Central memory CD8-positive, alpha-beta T cell (primary cell): ENCODE data around the gene MXRA5.
"Not testable (repeated sequence)": the region's sequence is repeated elsewhere in the genome, so short reads cannot be mapped to it uniquely, and the experiment has no call there.

Experiments used
- ATAC-seq: fragments of 150-1000 bp; cut with Tn5 transposase; replicated peaks from 2 replicates; pipeline ENCODE4 v1.10.0; 2022; ENCODE audit warnings: mild to moderate bottlenecking, moderate FRiP score, moderate number of reproducible peaks; ENCODE audit not compliant: poor library complexity, severe bottlenecking; ENCODE audit errors: extremely low read depth
- DNase-seq, 2 donors: peaks; one replicate each; pipeline ENCODE4 v3.0.0; 2021; ENCODE audit warnings: low spot score in 2 of 2
- H3K27ac Mint-ChIP-seq: one replicate; pipeline ENCODE4 v1.8.0; 2022; ENCODE audit warnings: low read depth, mild to moderate bottlenecking, moderate library complexity, mixed read lengths
- H3K27me3 Mint-ChIP-seq: one replicate; pipeline ENCODE4 v1.8.0; 2022; ENCODE audit warnings: mixed read lengths
- H3K36me3 Mint-ChIP-seq: one replicate; pipeline ENCODE4 v1.8.0; 2022; ENCODE audit warnings: mild to moderate bottlenecking, moderate library complexity, mixed read lengths; ENCODE audit not compliant: insufficient read depth
- H3K4me1 Mint-ChIP-seq: one replicate; pipeline ENCODE4 v1.8.0; 2022; ENCODE audit warnings: mixed read lengths
- H3K4me3 Mint-ChIP-seq: one replicate; pipeline ENCODE4 v1.8.0; 2022; ENCODE audit warnings: mild to moderate bottlenecking, moderate library complexity, mixed read lengths
- H3K9me3 Mint-ChIP-seq: one replicate; pipeline ENCODE4 v1.8.0; 2022; ENCODE audit warnings: mixed read lengths

The MXRA5 gene, protein sequence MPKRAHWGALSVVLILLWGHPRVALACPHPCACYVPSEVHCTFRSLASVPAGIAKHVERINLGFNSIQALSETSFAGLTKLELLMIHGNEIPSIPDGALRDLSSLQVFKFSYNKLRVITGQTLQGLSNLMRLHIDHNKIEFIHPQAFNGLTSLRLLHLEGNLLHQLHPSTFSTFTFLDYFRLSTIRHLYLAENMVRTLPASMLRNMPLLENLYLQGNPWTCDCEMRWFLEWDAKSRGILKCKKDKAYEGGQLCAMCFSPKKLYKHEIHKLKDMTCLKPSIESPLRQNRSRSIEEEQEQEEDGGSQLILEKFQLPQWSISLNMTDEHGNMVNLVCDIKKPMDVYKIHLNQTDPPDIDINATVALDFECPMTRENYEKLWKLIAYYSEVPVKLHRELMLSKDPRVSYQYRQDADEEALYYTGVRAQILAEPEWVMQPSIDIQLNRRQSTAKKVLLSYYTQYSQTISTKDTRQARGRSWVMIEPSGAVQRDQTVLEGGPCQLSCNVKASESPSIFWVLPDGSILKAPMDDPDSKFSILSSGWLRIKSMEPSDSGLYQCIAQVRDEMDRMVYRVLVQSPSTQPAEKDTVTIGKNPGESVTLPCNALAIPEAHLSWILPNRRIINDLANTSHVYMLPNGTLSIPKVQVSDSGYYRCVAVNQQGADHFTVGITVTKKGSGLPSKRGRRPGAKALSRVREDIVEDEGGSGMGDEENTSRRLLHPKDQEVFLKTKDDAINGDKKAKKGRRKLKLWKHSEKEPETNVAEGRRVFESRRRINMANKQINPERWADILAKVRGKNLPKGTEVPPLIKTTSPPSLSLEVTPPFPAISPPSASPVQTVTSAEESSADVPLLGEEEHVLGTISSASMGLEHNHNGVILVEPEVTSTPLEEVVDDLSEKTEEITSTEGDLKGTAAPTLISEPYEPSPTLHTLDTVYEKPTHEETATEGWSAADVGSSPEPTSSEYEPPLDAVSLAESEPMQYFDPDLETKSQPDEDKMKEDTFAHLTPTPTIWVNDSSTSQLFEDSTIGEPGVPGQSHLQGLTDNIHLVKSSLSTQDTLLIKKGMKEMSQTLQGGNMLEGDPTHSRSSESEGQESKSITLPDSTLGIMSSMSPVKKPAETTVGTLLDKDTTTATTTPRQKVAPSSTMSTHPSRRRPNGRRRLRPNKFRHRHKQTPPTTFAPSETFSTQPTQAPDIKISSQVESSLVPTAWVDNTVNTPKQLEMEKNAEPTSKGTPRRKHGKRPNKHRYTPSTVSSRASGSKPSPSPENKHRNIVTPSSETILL (N-terminal part only)

GRCh38 chrX:3346501-3347259 lies at the start of gene MXRA5:
Gene MXRA5 (minus strand): TSS chrX:3346652. CDS start chrX:3343833, 2,819 bp downstream.
- Mint-ChIP-seq H3K4me3 (no peak within 1 kb of the TSS), H3K27me3 (peaks cover 16% of the 10 kb centered on the region), H3K9me3 (peaks cover 5% of the 10 kb centered on the region), H3K36me3 (peaks cover 1% of the 10 kb centered on the region), H3K27ac (no peak within 1 kb of the TSS), H3K4me1 (no peaks in the 10 kb centered on the region)
- DNase-seq = no peak
- ATAC-seq = no peak

GRCh38 chrX:3393581-3394111 lies 47.2 kb upstream of the MXRA5 start:
- H3K9me3 Mint-ChIP-seq = no peaks in the 10 kb centered on the region
- H3K4me3 Mint-ChIP-seq = no peak overlapping the region
- ATAC-seq (no peak), DNase-seq (no peak)
- no peaks in the 10 kb centered on the region for H3K4me1 Mint-ChIP-seq
- H3K27me3 Mint-ChIP-seq = peaks cover 6% of the 10 kb centered on the region
- no peaks in the 10 kb centered on the region for H3K36me3 Mint-ChIP-seq
- H3K27ac Mint-ChIP-seq = no peak overlapping the region

DNA sequence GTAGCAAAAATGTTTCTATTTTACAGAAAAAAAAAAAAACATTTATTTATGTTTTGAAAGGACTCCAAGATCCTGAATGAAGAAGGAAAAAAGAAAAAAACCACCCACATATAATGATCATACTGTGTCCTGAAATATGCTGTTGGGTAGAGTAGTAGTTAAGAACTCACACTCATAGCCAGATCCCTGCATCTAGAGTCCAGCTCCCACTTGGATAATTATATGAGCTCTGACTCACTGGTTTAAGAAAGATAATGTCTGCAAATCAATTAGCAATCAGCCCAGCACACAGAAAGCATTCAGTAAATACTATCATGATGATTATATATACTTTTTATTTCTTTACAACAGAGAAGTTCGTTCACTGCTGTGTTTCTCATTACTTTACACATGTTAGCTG lies 46.7 kb upstream of the MXRA5 start:
- peaks cover 7% of the 10 kb centered on the region for H3K27me3 Mint-ChIP-seq
- no peaks in the 10 kb centered on the region for H3K4me1 Mint-ChIP-seq
- H3K4me3 Mint-ChIP-seq = no peak overlapping the region
- no peak overlapping the region for H3K27ac Mint-ChIP-seq
- H3K36me3 Mint-ChIP-seq = no peaks in the 10 kb centered on the region
- H3K9me3 Mint-ChIP-seq = no peaks in the 10 kb centered on the region
- DNase-seq (no peak), ATAC-seq (no peak)

- H3K27me3 Mint-ChIP-seq = peaks cover 7% of the 10 kb centered on the region
- no peaks in the 10 kb centered on the region for H3K4me1 Mint-ChIP-seq
- no peak overlapping the region for H3K27ac Mint-ChIP-seq
- DNase-seq (no peak), ATAC-seq (no peak)
- H3K36me3 Mint-ChIP-seq = no peaks in the 10 kb centered on the region
- no peaks in the 10 kb centered on the region for H3K9me3 Mint-ChIP-seq
- no peak overlapping the region for H3K4me3 Mint-ChIP-seq
Measured at GRCh38 chrX:3388457-3388856, 42.0 kb upstream of the MXRA5 start.

GRCh38 chrX:3384327-3384726 lies 37.9 kb upstream of the MXRA5 start:
- DNase-seq = no peak
- Mint-ChIP-seq H3K36me3 (no peaks in the 10 kb centered on the region), H3K9me3 (no peaks in the 10 kb centered on the region), H3K27me3 (peaks cover 7% of the 10 kb centered on the region), H3K27ac (no peak overlapping the region), H3K4me1 (no peaks in the 10 kb centered on the region), H3K4me3 (no peak overlapping the region)
- ATAC-seq = no peak

DNA sequence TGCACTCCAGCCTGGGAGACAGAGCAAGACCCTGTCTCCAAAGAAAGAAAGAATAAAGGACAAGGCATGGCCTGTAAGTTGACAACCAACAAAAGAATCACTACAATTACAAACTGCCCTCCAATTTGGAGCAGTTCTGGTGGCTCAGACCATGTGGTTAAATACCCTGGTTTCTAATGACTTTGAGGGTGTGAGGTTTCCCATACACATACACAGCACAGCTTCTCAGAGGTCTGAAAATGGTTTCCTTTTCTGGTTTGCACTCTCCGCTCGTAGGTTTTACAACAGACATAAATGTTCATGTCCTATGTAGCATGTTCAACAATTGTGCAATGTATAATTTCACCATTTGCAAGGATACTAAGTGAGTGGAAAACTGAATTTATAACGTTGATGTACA lies 34.2 kb upstream of the MXRA5 start:
- DNase-seq = no peak
- Mint-ChIP-seq H3K9me3 (peaks cover 5% of the 10 kb centered on the region), H3K27me3 (no peaks in the 10 kb centered on the region), H3K4me1 (no peaks in the 10 kb centered on the region), H3K36me3 (no peaks in the 10 kb centered on the region), H3K27ac (no peak overlapping the region), H3K4me3 (no peak overlapping the region)
- no peak for ATAC-seq

- Mint-ChIP-seq H3K36me3 (no peaks in the 10 kb centered on the region), H3K27ac (no peak overlapping the region), H3K4me3 (no peak overlapping the region), H3K9me3 (peaks cover 5% of the 10 kb centered on the region), H3K27me3 (no peaks in the 10 kb centered on the region), H3K4me1 (no peaks in the 10 kb centered on the region)
- DNase-seq (no peak), ATAC-seq (no peak)
Measured at GRCh38 chrX:3379111-3379510, 32.7 kb upstream of the MXRA5 start.

DNA sequence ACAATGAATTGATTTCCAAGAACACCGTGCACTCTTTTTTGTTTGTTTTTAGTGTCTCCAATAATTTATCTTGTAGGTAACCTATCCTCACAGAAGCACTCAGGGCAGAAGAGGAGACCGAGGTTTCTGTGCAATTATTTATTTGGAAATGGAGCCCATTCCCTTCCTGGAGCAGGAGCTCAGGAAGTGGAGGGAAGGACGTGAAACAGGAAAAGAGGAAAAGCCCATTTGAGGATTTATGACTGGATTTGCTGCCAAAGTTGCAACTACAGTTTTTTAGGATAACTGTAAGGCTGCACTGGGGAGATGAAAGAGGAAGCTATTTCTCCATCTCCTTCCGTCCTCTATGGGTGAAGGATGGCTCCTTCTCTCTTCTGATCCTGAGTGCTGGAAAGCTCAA lies 31.7 kb upstream of the MXRA5 start:
- Mint-ChIP-seq H3K27ac (no peak overlapping the region), H3K9me3 (peaks cover 5% of the 10 kb centered on the region), H3K27me3 (no peaks in the 10 kb centered on the region), H3K36me3 (no peaks in the 10 kb centered on the region), H3K4me1 (no peaks in the 10 kb centered on the region), H3K4me3 (no peak overlapping the region)
- ATAC-seq (no peak), DNase-seq (no peak)

DNA sequence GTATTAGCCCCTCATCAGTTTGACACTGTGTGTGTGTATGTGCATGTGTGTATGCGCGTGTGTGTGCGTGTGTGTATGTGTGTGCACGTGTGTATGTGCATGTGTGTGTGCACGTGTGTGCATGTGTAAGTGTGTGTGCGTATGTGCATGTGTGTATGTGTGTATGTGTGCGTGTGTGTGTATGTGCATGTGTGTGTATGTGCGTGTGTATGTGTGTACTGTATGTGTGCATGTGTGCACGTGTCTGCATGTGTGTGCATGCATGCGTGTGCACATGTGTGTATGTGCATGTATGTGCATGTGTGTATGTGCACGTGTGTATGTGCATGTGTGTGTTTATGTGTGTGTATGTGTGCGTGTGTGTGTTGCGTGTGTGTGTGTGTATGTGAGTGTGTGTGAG lies 31.1 kb upstream of the MXRA5 start:
- Mint-ChIP-seq H3K36me3 (no peaks in the 10 kb centered on the region), H3K27me3 (no peaks in the 10 kb centered on the region), H3K27ac (no peak overlapping the region), H3K4me1 (no peaks in the 10 kb centered on the region), H3K4me3 (no peak overlapping the region), H3K9me3 (peaks cover 5% of the 10 kb centered on the region)
- DNase-seq (no peak), ATAC-seq (no peak)

DNA sequence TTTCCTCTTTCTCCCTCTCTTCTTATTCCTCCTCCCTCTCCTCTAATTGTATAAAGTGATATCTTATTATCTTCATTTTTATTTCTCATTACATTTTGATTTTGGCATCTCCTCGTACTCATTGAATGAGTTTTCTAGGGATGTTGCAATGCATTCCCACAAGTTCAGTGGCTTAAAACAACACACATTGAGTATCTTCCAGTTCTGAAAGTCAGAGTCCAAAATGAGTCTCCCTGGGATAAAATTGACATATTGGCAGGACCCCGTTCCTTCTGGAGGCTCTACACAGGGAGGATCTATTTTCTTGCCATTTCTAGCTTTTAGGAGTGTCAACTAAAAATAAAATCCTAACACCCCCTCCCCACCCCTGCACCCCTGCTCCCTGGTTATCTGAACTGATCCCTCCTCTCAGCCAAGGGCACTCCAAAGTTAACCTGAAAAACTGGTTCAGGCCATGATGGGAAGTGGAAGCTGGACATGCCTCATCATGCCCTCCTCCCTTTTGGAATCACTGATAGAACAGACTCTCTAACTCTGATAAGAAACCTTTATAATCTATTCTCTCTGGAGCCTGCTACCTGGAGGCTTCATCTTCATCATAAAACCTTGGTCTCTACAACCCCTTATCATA lies 29.5 kb upstream of the MXRA5 start:
- not testable (repeated sequence) for DNase-seq, ATAC-seq, H3K27ac Mint-ChIP-seq, H3K4me1 Mint-ChIP-seq, H3K27me3 Mint-ChIP-seq, H3K9me3 Mint-ChIP-seq, H3K4me3 Mint-ChIP-seq, H3K36me3 Mint-ChIP-seq

GRCh38 chrX:3374108-3374800 lies 27.8 kb upstream of the MXRA5 start:
- no peak for ATAC-seq
- Mint-ChIP-seq H3K4me3 (no peak overlapping the region), H3K27me3 (no peaks in the 10 kb centered on the region)

More at GRCh38 chrX:3374108-3374800, 27.8 kb upstream of the MXRA5 start:
- Mint-ChIP-seq H3K27ac (no peak overlapping the region), H3K9me3 (peaks cover 5% of the 10 kb centered on the region), H3K36me3 (no peaks in the 10 kb centered on the region), H3K4me1 (no peaks in the 10 kb centered on the region)
- DNase-seq = no peak
